ENCODE data around the gene EYA2. TPM values are rescaled to one million over a fixed set of nuclear protein-coding genes. Genes with fewer than 3 reads are reported as not detected.
"Not testable (repeated sequence)": the region's sequence is repeated elsewhere in the genome, so short reads cannot be mapped to it uniquely, and the experiment has no call there.

Gene EYA2
- total and polyA plus RNA-seq, 5 experiments from 2014 or later, result not detected

DNA sequence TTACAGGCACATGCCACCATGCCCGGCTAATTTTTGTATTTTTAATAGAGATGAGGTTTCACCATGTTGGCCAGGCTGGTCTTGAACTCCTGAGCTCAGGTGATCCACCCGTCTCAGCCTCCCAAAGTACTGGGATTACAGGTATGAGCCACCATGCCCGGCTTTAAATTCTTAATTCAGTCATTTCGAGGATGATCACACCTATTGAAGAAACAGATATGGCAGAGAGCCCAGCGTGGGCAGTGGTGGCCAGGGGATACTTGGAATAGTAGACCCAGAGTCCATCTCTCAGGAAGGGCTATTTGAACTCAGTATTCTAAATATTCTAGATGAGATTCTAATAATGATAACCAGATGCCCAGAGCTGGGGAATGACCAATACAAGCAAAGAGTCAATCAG lies 281.6 kb downstream of the EYA2 start:
- Mint-ChIP-seq H3K27me3 (peaks cover 1 to 15% (median 8%) of the 10 kb centered on the region in 5 donors), H3K27ac (peak overlapping the region in 1 of 10 donors; percentile 33)
- H3K4me3 Mint-ChIP-seq, POLR2A ChIA-PET, DNase-seq, H3K36me3 Mint-ChIP-seq, ATAC-seq, H3K9me3 Mint-ChIP-seq, H3K4me1 Mint-ChIP-seq: not testable (repeated sequence)

DNA sequence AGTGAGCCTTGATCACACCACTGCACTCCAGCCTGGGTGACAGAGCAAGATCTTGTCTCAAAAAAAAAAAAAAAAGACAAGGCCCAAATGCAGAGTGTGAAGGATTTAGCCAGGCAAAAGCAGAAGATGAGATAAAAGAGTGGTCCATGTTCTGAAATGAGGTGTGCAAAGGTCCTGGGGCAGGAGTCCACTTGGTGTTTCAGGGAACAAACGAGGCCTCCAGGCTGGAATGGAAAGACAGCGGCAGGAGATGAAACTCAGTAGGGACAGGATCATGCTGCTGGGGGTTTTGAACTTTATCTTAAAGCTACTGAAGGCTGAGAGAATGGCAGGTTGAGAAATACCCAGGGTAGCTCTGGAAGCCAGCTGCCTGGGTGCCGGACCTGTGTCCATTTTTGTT lies 283.6 kb downstream of the EYA2 start:
- no peak for DNase-seq
- POLR2A ChIA-PET, result interaction anchor here (0.6 kb wide), 1 partner anchor 9 kb away, joined by 3 read pairs; no protein-coding TSS in a partner anchor
- H3K9me3 Mint-ChIP-seq, result peaks cover 0 to 1% (median 0%) of the 10 kb centered on the region in 9 donors
- no peak overlapping the region for H3K27ac Mint-ChIP-seq
- H3K36me3 Mint-ChIP-seq, result no peaks in the 10 kb centered on the region
- ATAC-seq, result no peak
- no peaks in the 10 kb centered on the region for H3K4me1 Mint-ChIP-seq
- H3K27me3 Mint-ChIP-seq, result peaks cover 0 to 10% (median 3%) of the 10 kb centered on the region in 5 donors
- no peak overlapping the region for H3K4me3 Mint-ChIP-seq

DNA sequence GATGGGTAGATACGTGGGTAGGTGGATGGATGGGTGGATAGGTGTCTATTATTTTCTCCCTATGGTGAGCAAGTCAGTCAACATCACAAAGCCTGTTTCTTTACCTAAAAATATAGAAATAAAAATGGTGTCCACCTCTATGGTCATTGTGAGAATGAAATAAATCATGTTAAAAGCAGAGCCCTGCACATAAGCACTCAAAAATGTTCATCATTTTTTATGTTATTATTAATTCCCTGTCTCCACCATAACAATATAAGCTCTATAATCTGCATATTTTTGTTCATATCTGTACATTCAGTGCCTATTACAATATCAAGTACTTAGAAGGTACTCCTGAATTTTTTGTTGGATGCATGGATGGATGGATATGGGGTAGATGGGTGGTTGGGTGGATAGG lies 284.2 kb downstream of the EYA2 start:
- Mint-ChIP-seq H3K36me3 (no peaks in the 10 kb centered on the region), H3K27me3 (peaks cover 0 to 10% (median 3%) of the 10 kb centered on the region in 5 donors), H3K4me3 (no peak overlapping the region), H3K4me1 (no peaks in the 10 kb centered on the region), H3K9me3 (peaks cover 0 to 1% (median 0%) of the 10 kb centered on the region in 9 donors), H3K27ac (no peak overlapping the region)
- POLR2A ChIA-PET, result interaction anchor here (0.6 kb wide), 1 partner anchor 9 kb away, joined by 3 read pairs; no protein-coding TSS in a partner anchor
- no peak for ATAC-seq
- DNase-seq, result no peak

DNA sequence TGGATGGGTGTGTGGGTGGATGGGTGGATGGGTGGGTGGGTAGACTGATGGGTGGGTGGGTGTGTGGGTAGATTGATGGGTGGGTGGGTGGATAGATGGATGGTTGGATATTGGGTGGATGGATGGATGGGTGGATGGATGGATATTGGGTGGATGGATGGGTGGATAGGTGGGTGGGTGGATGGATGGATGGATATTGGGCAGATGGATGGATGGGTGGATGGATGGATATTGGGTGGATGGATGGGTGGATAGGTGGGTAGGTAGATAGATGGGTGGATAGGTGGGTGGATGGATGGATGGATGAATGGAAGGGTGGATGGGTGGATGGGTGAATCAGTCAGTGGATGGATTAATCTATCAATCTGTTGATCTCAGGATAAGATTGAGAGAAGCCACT lies 284.6 kb downstream of the EYA2 start:
- H3K36me3 Mint-ChIP-seq, result no peaks in the 10 kb centered on the region
- H3K27ac Mint-ChIP-seq, result no peak overlapping the region
- ATAC-seq, result no peak

DNA sequence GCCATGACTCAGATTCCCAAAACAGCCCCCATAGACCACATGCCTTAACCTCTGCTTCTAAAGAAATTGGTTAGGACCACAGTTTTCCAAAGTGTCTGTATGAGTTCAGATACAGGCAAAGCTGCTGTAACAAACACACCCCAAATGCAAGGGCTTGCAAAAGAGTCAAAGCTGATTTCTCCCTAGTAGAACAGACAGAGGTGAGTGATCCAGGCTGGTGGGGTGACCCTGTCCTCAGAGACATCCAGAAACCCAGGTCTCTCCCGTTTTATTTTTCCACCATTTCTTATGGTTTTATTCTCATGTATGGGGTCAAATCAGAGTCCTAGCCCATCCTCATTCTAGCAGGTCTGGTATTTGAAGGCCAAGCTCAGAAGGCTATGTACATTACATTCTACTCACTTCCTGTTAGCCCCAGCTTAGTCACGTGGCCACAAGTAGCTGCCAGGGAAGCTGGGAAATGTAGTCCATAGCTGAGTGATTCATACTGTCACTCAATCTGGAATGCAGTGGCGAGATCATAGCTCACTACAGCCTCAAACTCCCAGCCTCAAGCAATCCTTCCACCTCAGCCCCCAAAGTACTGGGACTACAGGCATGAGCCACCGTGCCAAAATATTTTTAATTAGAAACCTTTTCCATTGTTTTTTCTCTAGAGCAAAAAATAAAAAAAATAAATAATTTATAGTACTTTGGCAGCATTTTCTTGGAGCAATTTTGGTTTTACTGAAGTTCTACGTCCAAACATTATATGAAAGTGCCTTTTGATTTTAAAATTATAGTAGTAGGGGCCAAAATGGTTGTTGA lies 286.6 kb downstream of the EYA2 start:
- no peak overlapping the region for H3K4me3 Mint-ChIP-seq
- ATAC-seq, result no peak
- peaks cover 0 to 1% (median 0%) of the 10 kb centered on the region in 9 donors for H3K9me3 Mint-ChIP-seq
- H3K4me1 Mint-ChIP-seq, result peaks cover 0 to 3% (median 0%) of the 10 kb centered on the region in 4 donors
- H3K27me3 Mint-ChIP-seq, result peaks cover 0 to 7% (median 0%) of the 10 kb centered on the region in 5 donors
- H3K27ac Mint-ChIP-seq, result no peak overlapping the region
- DNase-seq, result no peak
- H3K36me3 Mint-ChIP-seq, result no peaks in the 10 kb centered on the region
- POLR2A ChIA-PET, result no interaction called here

More for the DNA sequence above, 284.6 kb downstream of the EYA2 start:
- DNase-seq, result no peak
- Mint-ChIP-seq H3K27me3 (peaks cover 0 to 10% (median 4%) of the 10 kb centered on the region in 5 donors), H3K4me3 (no peak overlapping the region), H3K4me1 (no peaks in the 10 kb centered on the region), H3K9me3 (peaks cover 0 to 1% (median 0%) of the 10 kb centered on the region in 9 donors)
- POLR2A ChIA-PET, result no interaction called here

DNA sequence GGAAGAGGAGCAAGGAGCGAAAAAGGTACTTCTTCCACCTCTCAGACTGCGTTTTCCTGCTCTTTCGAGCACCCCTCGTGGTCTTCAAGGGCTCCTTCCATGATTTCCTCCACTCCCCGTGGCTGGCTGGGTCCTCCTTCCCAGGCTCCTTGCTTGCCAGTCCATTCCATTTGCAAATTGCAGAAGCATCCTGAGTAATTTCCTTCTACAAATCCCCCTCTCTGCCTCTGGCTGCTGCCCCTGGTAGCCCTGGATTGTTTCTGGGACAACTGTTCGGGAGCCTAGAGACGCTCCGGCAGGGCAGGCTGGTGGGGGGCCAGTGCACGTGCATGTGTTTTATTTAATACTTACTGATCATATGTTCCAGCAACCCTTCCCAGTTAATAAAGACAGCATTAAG lies 288.7 kb downstream of the EYA2 start:
- DNase-seq (no peak), ATAC-seq (no peak)
- POLR2A ChIA-PET, result no interaction called here
- Mint-ChIP-seq H3K9me3 (peaks cover 0 to 1% (median 0%) of the 10 kb centered on the region in 9 donors), H3K27ac (no peak overlapping the region), H3K36me3 (peaks cover 0 to 2% (median 0%) of the 10 kb centered on the region in 3 donors), H3K4me3 (no peak overlapping the region), H3K4me1 (peaks cover 2 to 13% (median 4%) of the 10 kb centered on the region in 4 donors), H3K27me3 (peaks cover 0 to 16% (median 2%) of the 10 kb centered on the region in 5 donors)

DNA sequence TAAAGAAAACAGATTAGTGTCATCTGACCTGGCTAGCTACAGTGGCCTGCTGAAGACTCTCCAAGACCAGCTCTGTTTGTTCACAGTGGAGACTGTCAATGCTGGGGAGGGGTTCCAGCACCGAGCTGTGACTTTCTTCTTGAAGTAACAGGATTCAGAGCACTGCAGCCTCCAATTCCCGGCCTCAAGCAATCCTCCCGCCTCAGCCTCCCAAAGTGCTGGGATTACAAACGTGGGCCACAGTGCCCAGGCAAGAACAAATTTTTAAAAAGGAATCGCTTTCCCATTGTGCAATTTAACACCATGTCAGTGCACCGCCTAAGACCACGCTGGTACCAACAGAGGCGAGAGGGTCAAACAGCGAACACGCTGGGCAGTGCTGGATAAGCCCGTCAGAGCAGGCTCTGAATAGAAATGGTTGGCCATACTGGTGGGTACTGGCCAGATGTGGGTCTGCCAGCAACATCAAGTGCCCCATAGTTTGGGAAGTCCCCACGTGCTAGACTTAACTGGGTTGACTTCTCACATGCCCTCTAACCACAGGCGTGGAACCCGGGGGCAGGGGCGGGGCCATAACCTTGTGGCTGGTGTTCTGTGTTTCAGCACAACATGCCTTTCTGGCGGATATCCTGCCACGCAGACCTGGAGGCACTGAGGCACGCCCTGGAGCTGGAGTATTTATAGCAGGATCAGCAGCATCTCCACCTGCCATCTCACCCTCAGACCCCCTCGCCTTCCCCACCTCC lies 293.0 kb downstream of the EYA2 start:
- POLR2A ChIA-PET, result interaction anchor here (0.7 kb wide), 1 partner anchor 9 kb away, joined by 3 read pairs; no protein-coding TSS in a partner anchor
- Mint-ChIP-seq H3K9me3 (no peaks in the 10 kb centered on the region), H3K36me3 (peaks cover 0 to 3% (median 0%) of the 10 kb centered on the region in 3 donors), H3K4me3 (peak overlapping the region in 2 of 10 donors; percentile 49 to 57), H3K4me1 (peaks cover 6 to 24% (median 8%) of the 10 kb centered on the region in 4 donors), H3K27ac (peak overlapping the region in 1 of 10 donors; percentile 4), H3K27me3 (peaks cover 0 to 21% (median 8%) of the 10 kb centered on the region in 5 donors)
- peak in 4 of 10 donors; percentile 8 to 55 (median 26) for DNase-seq
- ATAC-seq, result peak; percentile 39 to 74

DNA sequence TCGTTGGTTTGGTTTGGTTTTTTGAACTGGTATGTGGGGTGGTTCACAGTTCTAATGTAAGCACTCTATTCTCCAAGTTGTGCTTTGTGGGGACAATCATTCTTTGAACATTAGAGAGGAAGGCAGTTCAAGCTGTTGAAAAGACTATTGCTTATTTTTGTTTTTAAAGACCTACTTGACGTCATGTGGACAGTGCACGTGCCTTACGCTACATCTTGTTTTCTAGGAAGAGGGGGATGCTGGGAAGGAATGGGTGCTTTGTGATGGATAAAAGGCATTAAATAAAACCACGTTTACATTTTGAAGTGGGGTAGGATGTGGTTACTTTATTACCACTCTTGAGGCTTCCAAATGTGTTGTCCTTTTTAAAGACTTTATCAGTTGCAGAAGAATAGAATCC lies 293.9 kb downstream of the EYA2 start:
- Mint-ChIP-seq H3K9me3 (no peaks in the 10 kb centered on the region), H3K4me3 (peak overlapping the region in 7 of 10 donors; percentile 8 to 59 (median 49)), H3K27ac (peak overlapping the region in 9 of 10 donors; percentile 4 to 92 (median 69)), H3K36me3 (peaks cover 0 to 3% (median 0%) of the 10 kb centered on the region in 3 donors), H3K27me3 (peaks cover 0 to 21% (median 8%) of the 10 kb centered on the region in 5 donors), H3K4me1 (peaks cover 6 to 24% (median 8%) of the 10 kb centered on the region in 4 donors)
- ATAC-seq (peak; percentile 60 to 81), DNase-seq (peak in 5 of 10 donors; percentile 18 to 59 (median 24))
- POLR2A ChIA-PET, result no interaction called here

DNA sequence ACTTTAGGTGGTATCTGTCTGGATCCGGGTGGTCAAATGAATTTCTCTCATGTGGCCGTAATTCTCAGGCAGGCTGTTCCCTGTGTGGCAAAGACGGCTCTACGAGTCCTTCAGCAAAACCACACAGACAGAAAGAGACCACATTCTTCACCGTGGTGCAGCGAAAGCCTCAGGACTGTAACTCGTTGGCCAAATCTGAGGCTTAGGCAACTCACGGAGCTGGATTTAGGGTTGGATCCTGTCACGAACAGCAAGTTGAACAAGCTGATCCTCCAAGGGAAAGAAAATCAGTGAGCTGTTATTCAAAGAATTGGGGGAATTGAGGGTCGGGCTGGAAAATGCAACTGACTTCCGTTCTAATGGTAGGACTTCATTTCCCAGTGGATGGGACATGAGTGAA lies 294.4 kb downstream of the EYA2 start:
- ATAC-seq (no peak), DNase-seq (no peak)
- peak overlapping the region in 1 of 10 donors; percentile 30 for H3K4me3 Mint-ChIP-seq
- H3K27ac Mint-ChIP-seq, result no peak overlapping the region
- peaks cover 0 to 19% (median 8%) of the 10 kb centered on the region in 5 donors for H3K27me3 Mint-ChIP-seq
- peaks cover 0 to 3% (median 0%) of the 10 kb centered on the region in 3 donors for H3K36me3 Mint-ChIP-seq
- no peaks in the 10 kb centered on the region for H3K9me3 Mint-ChIP-seq
- peaks cover 6 to 24% (median 8%) of the 10 kb centered on the region in 4 donors for H3K4me1 Mint-ChIP-seq
- POLR2A ChIA-PET, result no interaction called here

DNA sequence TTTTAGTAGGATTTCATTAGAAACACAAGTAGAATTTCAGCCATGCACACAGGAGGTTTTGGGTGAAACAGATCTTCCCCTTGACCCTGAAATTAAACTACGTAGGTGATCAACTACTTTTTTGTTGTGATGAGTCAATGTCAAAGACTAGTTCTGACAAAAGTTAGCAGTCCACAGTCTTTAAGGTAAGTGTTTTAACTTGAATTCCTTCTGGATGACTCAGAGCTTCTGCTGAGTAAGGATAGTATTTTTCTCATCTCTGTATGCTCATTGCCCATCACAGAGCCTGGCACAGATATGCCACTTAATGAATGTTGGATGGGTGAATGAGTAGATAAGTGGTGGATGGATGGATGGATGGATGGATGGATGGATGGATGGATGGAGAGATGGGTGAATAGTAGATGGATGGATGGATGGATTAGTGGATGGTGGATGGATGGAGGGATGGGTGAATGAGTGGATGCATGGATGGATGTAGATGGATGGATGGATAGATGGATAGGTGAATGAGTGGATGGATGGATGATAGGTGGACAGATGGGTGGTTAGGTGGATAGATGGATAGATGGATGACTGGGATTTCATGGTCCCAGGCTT lies 296.5 kb downstream of the EYA2 start:
- ATAC-seq (no peak), DNase-seq (no peak)
- H3K27me3 Mint-ChIP-seq, result peaks cover 4 to 14% (median 11%) of the 10 kb centered on the region in 5 donors
- POLR2A ChIA-PET, result no interaction called here
- H3K27ac Mint-ChIP-seq, result no peak overlapping the region
- peaks cover 6 to 23% (median 9%) of the 10 kb centered on the region in 4 donors for H3K4me1 Mint-ChIP-seq
- no peak overlapping the region for H3K4me3 Mint-ChIP-seq
- no peaks in the 10 kb centered on the region for H3K9me3 Mint-ChIP-seq
- peaks cover 0 to 3% (median 0%) of the 10 kb centered on the region in 3 donors for H3K36me3 Mint-ChIP-seq

DNA sequence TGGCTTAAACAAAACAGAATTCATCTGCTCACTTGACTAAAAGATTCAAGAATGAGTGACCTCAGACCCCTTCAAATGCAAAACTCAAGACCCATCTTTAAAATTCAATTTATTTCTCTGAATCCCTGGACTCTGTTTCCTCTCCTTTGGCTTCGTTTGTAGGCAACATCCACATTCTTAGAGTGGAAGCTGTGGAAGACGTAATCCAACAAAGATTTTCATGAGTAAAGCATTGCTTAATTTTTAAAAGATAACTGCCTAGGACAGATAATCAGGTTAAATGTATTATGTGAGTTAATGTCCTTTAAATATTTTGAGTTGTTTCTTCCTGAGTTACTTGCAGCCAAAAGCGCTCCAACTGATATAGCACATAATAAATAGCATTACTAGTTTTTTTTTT lies 297.3 kb downstream of the EYA2 start:
- no peak overlapping the region for H3K27ac Mint-ChIP-seq
- DNase-seq, result no peak
- no peaks in the 10 kb centered on the region for H3K9me3 Mint-ChIP-seq
- H3K4me3 Mint-ChIP-seq, result no peak overlapping the region
- H3K4me1 Mint-ChIP-seq, result peaks cover 6 to 28% (median 12%) of the 10 kb centered on the region in 4 donors
- POLR2A ChIA-PET, result no interaction called here
- peaks cover 6 to 14% (median 11%) of the 10 kb centered on the region in 5 donors for H3K27me3 Mint-ChIP-seq
- no peak for ATAC-seq
- H3K36me3 Mint-ChIP-seq, result peaks cover 0 to 3% (median 0%) of the 10 kb centered on the region in 3 donors

DNA sequence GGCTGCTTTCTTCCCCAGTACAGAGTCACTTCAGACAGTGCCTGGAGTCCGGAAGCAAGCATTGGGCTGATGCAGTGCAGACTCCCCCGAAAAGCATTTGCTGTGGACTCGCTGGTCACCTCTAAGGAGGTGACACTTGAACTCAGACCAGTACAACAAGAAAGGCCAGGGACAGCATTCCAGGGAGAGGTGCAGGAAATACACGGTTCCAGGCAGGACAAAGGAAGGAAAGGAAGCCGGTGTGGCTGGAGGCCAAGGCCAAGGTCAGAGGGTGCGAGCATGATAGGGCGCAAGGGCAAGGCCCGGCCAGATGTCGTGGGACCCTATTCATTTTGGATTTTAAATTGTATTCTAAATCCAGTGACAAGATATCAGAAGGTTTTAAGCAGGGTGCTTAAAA lies 300.9 kb downstream of the EYA2 start:
- Mint-ChIP-seq H3K27ac (peak overlapping the region in 2 of 10 donors; percentile 22 to 35), H3K4me3 (peak overlapping the region in 2 of 10 donors; percentile 19 to 57), H3K9me3 (no peaks in the 10 kb centered on the region), H3K27me3 (peaks cover 0 to 9% (median 2%) of the 10 kb centered on the region in 5 donors), H3K36me3 (no peaks in the 10 kb centered on the region), H3K4me1 (peaks cover 0 to 7% (median 4%) of the 10 kb centered on the region in 4 donors)
- ATAC-seq (no peak), DNase-seq (no peak)
- POLR2A ChIA-PET, result no interaction called here

All from naive thymus-derived CD8-positive, alpha-beta T cell (primary cell).